OCI-LY1 (cell line): ENCODE measurements around the gene CNBD2.

ENCODE experiments used
- H2AFZ ChIP-seq: fragments of 200-600 bp; sonication (generic), shearing (Covaris generic); 2 replicates; pipeline ENCODE4 v1.6.0; 2014; ENCODE audit warnings: antibody characterized with exemption, mild to moderate bottlenecking, low read length
- H3F3A ChIP-seq: fragments of 200-600 bp; sonication (generic), shearing (Covaris generic); 2 replicates; pipeline ENCODE4 v1.6.0; 2014; ENCODE audit warnings: mild to moderate bottlenecking, antibody characterized with exemption, low read length, moderate library complexity; ENCODE audit not compliant: insufficient read depth
- H3K27ac ChIP-seq: fragments of 200-600 bp; sonication (generic); 2 replicates; pipeline ENCODE4 v1.5.1; 2014; ENCODE audit warnings: low read length, mixed run types, mild to moderate bottlenecking, low read depth; ENCODE audit not compliant: poor library complexity, severe bottlenecking
- H3K27me3 ChIP-seq: fragments of 200-600 bp; sonication (generic); 2 replicates; pipeline ENCODE4 v1.6.0; 2014; ENCODE audit warnings: antibody characterized with exemption, mild to moderate bottlenecking, low read length, moderate library complexity; ENCODE audit not compliant: insufficient read depth
- H3K36me3 ChIP-seq: fragments of 200-600 bp; sonication (generic); 2 replicates; pipeline ENCODE4 v1.6.1; 2014; ENCODE audit warnings: mild to moderate bottlenecking, antibody characterized with exemption, low read length, moderate library complexity, mixed read lengths; ENCODE audit not compliant: insufficient read depth
- H3K4me1 ChIP-seq: fragments of 200-600 bp; sonication (generic); 2 replicates; pipeline ENCODE4 v1.5.1; 2014; ENCODE audit warnings: mild to moderate bottlenecking, low read length, moderate library complexity; ENCODE audit not compliant: insufficient read depth, severe bottlenecking
- H3K4me2 ChIP-seq: fragments of 200-600 bp; sonication (generic), shearing (Covaris generic); 2 replicates; pipeline ENCODE4 v1.6.1; 2014; ENCODE audit warnings: low read length
- H3K4me3 ChIP-seq: fragments of 200-600 bp; sonication (generic); 2 replicates; pipeline ENCODE4 v1.5.1; 2014; ENCODE audit warnings: low read length, low read depth, mild to moderate bottlenecking, mixed read lengths; ENCODE audit not compliant: poor library complexity, severe bottlenecking
- H3K79me2 ChIP-seq: fragments of 200-600 bp; shearing (Covaris generic); 2 replicates; pipeline ENCODE4 v1.6.1; 2016; ENCODE audit warnings: mixed run types, low read length, mixed read lengths; ENCODE audit not compliant: insufficient read depth
- H3K9ac ChIP-seq: fragments of 200-600 bp; sonication (generic), shearing (Covaris generic); 2 replicates; pipeline ENCODE4 v1.6.1; 2014; ENCODE audit warnings: mild to moderate bottlenecking, low read length, mixed read lengths
- H3K9me2 ChIP-seq: fragments of 200-600 bp; sonication (generic), shearing (Covaris generic); 2 replicates; pipeline ENCODE4 v1.6.1; 2014; ENCODE audit warnings: low read depth, mild to moderate bottlenecking, low read length, mixed read lengths
- H3K9me3 ChIP-seq: fragments of 200-600 bp; shearing (Covaris generic); 2 replicates; pipeline ENCODE4 v1.6.1; 2014; ENCODE audit warnings: low read length, mixed read lengths
- H4K20me1 ChIP-seq: fragments of 200-600 bp; sonication (generic), shearing (Covaris generic); 2 replicates; pipeline ENCODE4 v1.6.0; 2016; ENCODE audit warnings: mild to moderate bottlenecking, low read length; ENCODE audit not compliant: insufficient read depth
- CTCF ChIP-seq: fragments of 200-600 bp; sonication (generic), shearing (Covaris generic); IDR thresholded peaks from 2 replicates; pipeline ENCODE4 v1.5.1; 2017; ENCODE audit warnings: mild to moderate bottlenecking, antibody characterized with exemption, low read length, moderate library complexity, mixed read lengths
- EZH2 ChIP-seq: fragments of 200-600 bp; sonication (generic), shearing (Covaris generic); IDR thresholded peaks from 2 replicates; pipeline ENCODE4 v1.8.0; 2017; ENCODE audit warnings: borderline replicate concordance, mixed run types, mild to moderate bottlenecking, antibody characterized with exemption, low read length, moderate library complexity, mixed read lengths

CNBD2 gene

DNA sequence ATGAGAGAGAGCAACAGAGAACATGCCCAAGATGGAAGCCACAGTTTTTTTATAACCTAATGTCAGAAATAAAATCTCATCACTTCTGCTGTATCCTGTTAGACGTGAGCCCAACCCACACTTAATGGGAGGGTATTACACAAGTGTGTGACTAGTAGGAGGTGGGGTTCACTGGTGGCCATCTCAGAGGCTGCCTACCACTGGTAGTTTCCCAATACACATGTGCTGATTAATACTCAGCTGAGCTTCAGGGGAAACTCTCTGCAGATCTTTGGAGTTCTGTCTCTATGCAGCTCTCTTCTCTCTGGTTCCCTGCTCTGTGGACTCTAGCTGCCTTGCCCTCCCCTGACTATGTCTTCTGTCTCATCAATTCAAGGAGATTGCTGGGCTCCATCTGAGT is 35.7 kb downstream of the CNBD2 start:
- H3K36me3 ChIP-seq = no peaks in the 10 kb centered on the region
- H3K4me2 ChIP-seq = no peak overlapping the region
- no peaks in the 10 kb centered on the region for H3K4me1 ChIP-seq
- H3K9me2 ChIP-seq = no peaks in the 10 kb centered on the region
- no peaks in the 10 kb centered on the region for H3K27me3 ChIP-seq
- no peaks in the 10 kb centered on the region for H4K20me1 ChIP-seq
- no peak overlapping the region for H3K27ac ChIP-seq
- H3K9ac ChIP-seq = no peak overlapping the region
- peaks cover 3% of the 10 kb centered on the region; the same call in 1 of the 2 replicates for H3K9me3 ChIP-seq
- H3K79me2 ChIP-seq = no peaks in the 10 kb centered on the region
- H2AFZ ChIP-seq = no peak overlapping the region
- TF ChIP-seq CTCF (no peak), EZH2 (no peak)
- no peaks in the 10 kb centered on the region for H3F3A ChIP-seq
- H3K4me3 ChIP-seq = no peak overlapping the region

- Histone ChIP-seq H3K9ac (no peak overlapping the region), H3K4me1 (no peaks in the 10 kb centered on the region), H2AFZ (no peak overlapping the region), H3K4me3 (no peak overlapping the region), H3K9me2 (no peaks in the 10 kb centered on the region), H3K79me2 (no peaks in the 10 kb centered on the region), H3F3A (no peaks in the 10 kb centered on the region), H4K20me1 (no peaks in the 10 kb centered on the region), H3K36me3 (no peaks in the 10 kb centered on the region), H3K27me3 (no peaks in the 10 kb centered on the region), H3K27ac (no peak overlapping the region), H3K4me2 (no peak overlapping the region), H3K9me3 (no peaks in the 10 kb centered on the region)
- TF ChIP-seq EZH2 (no peak), CTCF (no peak)
Measured at GRCh38 chr20:36008461-36009035, 40.2 kb downstream of the CNBD2 start.

DNA sequence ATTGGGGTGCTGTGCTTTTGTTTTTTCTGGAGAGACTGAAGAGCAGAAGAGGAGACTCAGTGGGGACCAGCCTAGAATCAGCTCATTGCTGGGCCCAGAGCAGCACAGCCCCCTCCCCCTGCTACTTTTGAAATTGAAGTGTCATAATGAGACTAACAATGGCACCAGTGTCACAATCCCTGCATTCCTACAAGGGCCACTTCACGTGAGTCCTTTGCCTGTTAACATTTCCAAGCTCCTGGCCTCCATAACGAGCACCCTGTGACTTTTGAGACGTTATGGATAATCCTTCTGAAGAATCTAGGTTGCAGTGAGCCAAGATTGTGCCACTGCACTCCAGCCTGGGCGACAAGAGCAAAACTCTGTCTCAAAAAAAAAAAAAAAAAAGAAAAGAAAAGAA is 41.7 kb downstream of the CNBD2 start:
- TF ChIP-seq EZH2 (no peak), CTCF (no peak)
- no peaks in the 10 kb centered on the region for H4K20me1 ChIP-seq

More for the DNA sequence above, 41.7 kb downstream of the CNBD2 start:
- Histone ChIP-seq H3K9me2 (no peaks in the 10 kb centered on the region), H3K4me3 (no peak overlapping the region), H3K36me3 (no peaks in the 10 kb centered on the region), H3K27ac (no peak overlapping the region), H3K9me3 (no peaks in the 10 kb centered on the region), H3K79me2 (no peaks in the 10 kb centered on the region), H3K9ac (no peak overlapping the region), H3K27me3 (no peaks in the 10 kb centered on the region), H2AFZ (no peak overlapping the region), H3K4me2 (no peak overlapping the region), H3K4me1 (no peaks in the 10 kb centered on the region), H3F3A (no peaks in the 10 kb centered on the region)
